HepG2 (cell line): ENCODE results near the gene RNF126.

ENCODE experiments used
- ATF3 ChIP-seq: sonication (generic); formaldehyde crosslinking; IDR thresholded peaks from 2 replicates; pipeline ENCODE4 v1.4.0; 2020; ENCODE audit warnings: missing genetic modification reagents
- POLR2A ChIP-seq, 2 experiments: IDR thresholded peaks; 2 replicates each; pipeline ENCODE4 v1.6.1; 2011; ENCODE audit warnings: low read depth in 2 of 2, low read length in 2 of 2, mild to moderate bottlenecking in 1 of 2, moderate library complexity in 1 of 2; ENCODE audit not compliant: insufficient read depth in 1 of 2
- POLR2AphosphoS5 ChIP-seq: IDR thresholded peaks from 2 replicates; pipeline ENCODE4 v1.6.1; 2012; ENCODE audit warnings: low read depth, low read length
- SMARCC2 ChIP-seq: fragments of 450-650 bp; IDR thresholded peaks from 2 replicates; pipeline ENCODE4 v1.6.1; 2017; ENCODE audit warnings: antibody characterized with exemption, mild to moderate bottlenecking

- TF ChIP-seq ATF3 (CRISPR knock-in tag) (no peak), SMARCC2 (no peak), POLR2A (IDR thresholded peaks at IDR 0.05; ENCODE audit: insufficient read depth in 1 of 2, low read depth in 2 of 2, low read length in 2 of 2) (no peak), POLR2AphosphoS5 (no peak)
Observed at GRCh38 chr19:623974-624373, 39.0 kb downstream of the RNF126 start.
